SK-N-MC (cell line): ENCODE data around the gene SETD4.

Experiments
- EZH2 ChIP-seq: fragments of 200-600 bp; sonication (generic); IDR thresholded peaks from one replicate; pipeline ENCODE4 v1.6.1; 2017; ENCODE audit warnings: antibody characterized with exemption
- FOXP2 ChIP-seq: optimal IDR thresholded peaks from 2 replicates; pipeline ENCODE3; 2011; ENCODE audit warnings: mild to moderate bottlenecking, moderate library complexity; ENCODE audit not compliant: insufficient read depth; ENCODE audit errors: extremely low read length, control extremely low read depth
- POLR2AphosphoS5 ChIP-seq: IDR thresholded peaks from 2 replicates; pipeline ENCODE4 v1.6.1; 2012; ENCODE audit warnings: mild to moderate bottlenecking, low read depth, low read length, borderline replicate concordance

- TF ChIP-seq EZH2 (no peak), POLR2AphosphoS5 (no peak), FOXP2 (no peak)
These were observed 64.1 kb downstream of the SETD4 start for GRCh38 chr21:35996217-35996616.
